Subcutaneous abdominal adipose tissue (tissue), 5 donors: ENCODE results near the gene NEK2.
"Not testable (repeated sequence)": the region's sequence is repeated elsewhere in the genome, so short reads cannot be mapped to it uniquely, and the experiment has no call there.

ENCODE experiments used
- H3K27ac ChIP-seq: one replicate; pipeline ENCODE4 v1.7.0; 2013; ENCODE audit warnings: low read depth, mild to moderate bottlenecking, inconsistent platforms, low read length, moderate library complexity
- H3K27me3 ChIP-seq, 5 donors: one replicate each; pipeline ENCODE4 v1.7.0; 2013; ENCODE audit warnings: low read length in 5 of 5, inconsistent platforms in 1 of 5; ENCODE audit not compliant: control insufficient read depth in 5 of 5, insufficient read depth in 4 of 5
- H3K36me3 ChIP-seq, 5 donors: one replicate each; pipeline ENCODE4 v1.7.0; 2013; ENCODE audit warnings: low read length in 5 of 5; ENCODE audit not compliant: control insufficient read depth in 5 of 5, insufficient read depth in 5 of 5
- H3K4me1 ChIP-seq, 5 donors: one replicate each; pipeline ENCODE4 v1.7.0; 2013; ENCODE audit warnings: low read length in 5 of 5, mild to moderate bottlenecking in 3 of 5, moderate library complexity in 1 of 5; ENCODE audit not compliant: control insufficient read depth in 5 of 5, insufficient read depth in 5 of 5
- H3K4me3 ChIP-seq, 5 donors: one replicate each; pipeline ENCODE4 v1.7.0; 2013; ENCODE audit warnings: low read length in 5 of 5, low read depth in 1 of 5
- H3K9ac ChIP-seq, 5 donors: one replicate each; pipeline ENCODE4 v1.7.0; 2013; ENCODE audit warnings: low read length in 5 of 5, mild to moderate bottlenecking in 4 of 5, moderate library complexity in 3 of 5
- H3K9me3 ChIP-seq, 5 donors: one replicate each; pipeline ENCODE4 v1.7.0; 2013; ENCODE audit warnings: low read length in 5 of 5; ENCODE audit not compliant: control insufficient read depth in 5 of 5
- donor health status: healthy.
- donor health status: healthy.
- donor health status: healthy.
- donor health status: healthy.
- donor health status: healthy.

Gene NEK2

DNA sequence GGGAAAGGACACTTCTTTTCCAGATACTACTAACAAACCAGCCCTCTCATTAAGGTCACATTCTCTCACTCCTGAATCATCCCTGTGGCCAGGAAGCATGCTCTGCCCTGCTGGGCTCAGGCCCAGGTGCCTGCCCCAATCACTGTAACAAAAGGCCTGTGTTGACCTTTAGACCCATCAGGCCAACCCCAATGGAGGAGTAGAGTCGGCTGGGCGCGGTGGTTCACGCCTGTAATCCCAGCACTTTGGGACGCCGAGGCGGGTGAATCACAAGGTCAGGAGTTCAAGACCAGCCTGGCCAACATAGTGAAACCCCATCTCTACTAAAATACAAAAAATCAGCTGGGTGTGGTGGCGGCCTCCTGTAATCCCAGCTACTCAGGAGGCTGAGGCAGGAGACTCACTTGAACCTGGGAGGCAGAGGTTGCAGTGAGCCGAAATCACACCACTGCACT lies 38.8 kb downstream of the NEK2 start:
- H3K36me3 ChIP-seq, H3K27me3 ChIP-seq, H3K9ac ChIP-seq, H3K4me3 ChIP-seq, H3K27ac ChIP-seq, H3K9me3 ChIP-seq: not testable (repeated sequence)
- peaks cover 0 to 20% (median 11%) of the 10 kb centered on the region in 5 donors for H3K4me1 ChIP-seq

GRCh38 chr1:211635597-211636205 lies 39.7 kb downstream of the NEK2 start:
- Histone ChIP-seq H3K9ac (no peak overlapping the region), H3K27ac (no peak overlapping the region), H3K9me3 (no peaks in the 10 kb centered on the region), H3K36me3 (no peaks in the 10 kb centered on the region), H3K4me3 (no peak overlapping the region), H3K27me3 (no peaks in the 10 kb centered on the region), H3K4me1 (peaks cover 0 to 26% (median 11%) of the 10 kb centered on the region in 5 donors)

DNA sequence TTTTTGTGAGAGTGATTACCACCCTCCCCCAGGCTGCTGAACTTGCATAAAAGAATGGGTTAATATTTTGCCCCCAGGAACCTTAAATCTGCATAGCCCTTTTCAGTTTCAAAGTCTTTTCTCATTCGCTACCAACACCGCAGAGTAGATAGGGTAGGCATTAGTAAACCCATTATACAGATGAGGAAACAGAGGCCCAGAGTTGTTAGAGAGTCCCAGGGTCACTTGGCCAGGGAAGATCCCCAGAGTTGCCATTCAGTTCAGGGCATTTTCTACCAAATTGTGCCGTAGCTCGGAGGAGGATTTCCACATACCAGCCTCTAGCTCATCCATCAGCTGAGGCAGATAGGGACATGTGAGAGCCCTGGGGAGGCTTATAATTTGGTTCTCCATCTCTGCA lies 40.5 kb downstream of the NEK2 start:
- no peaks in the 10 kb centered on the region for H3K9me3 ChIP-seq
- no peaks in the 10 kb centered on the region for H3K36me3 ChIP-seq
- H3K4me1 ChIP-seq: peaks cover 0 to 28% (median 11%) of the 10 kb centered on the region in 5 donors
- no peak overlapping the region for H3K27ac ChIP-seq
- H3K27me3 ChIP-seq: no peaks in the 10 kb centered on the region
- no peak overlapping the region for H3K4me3 ChIP-seq
- no peak overlapping the region for H3K9ac ChIP-seq

DNA sequence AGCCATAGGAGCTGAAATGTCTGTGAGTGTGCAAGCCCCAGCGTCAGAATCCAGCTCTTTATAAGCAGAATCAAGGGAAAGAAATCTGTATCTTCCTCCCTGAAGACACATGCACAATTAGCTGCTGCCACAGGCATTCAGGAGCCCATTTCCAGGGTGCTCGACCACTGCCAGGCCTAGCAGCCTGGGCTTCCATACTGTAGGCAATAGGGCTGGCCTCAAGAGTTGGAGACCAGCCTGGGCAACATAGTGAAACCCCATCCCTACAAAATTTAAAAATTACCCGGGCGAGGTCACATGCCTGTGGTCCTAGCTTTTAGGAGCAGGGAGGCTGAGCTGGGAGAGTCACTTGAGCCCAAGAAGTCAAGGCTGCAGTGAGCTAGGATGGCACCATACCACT lies 41.0 kb downstream of the NEK2 start:
- Histone ChIP-seq H3K9ac (no peak overlapping the region), H3K27me3 (no peaks in the 10 kb centered on the region), H3K27ac (no peak overlapping the region), H3K36me3 (no peaks in the 10 kb centered on the region), H3K4me3 (no peak overlapping the region), H3K4me1 (peaks cover 0 to 28% (median 11%) of the 10 kb centered on the region in 5 donors), H3K9me3 (no peaks in the 10 kb centered on the region)

GRCh38 chr1:211633524-211633846 lies 41.9 kb downstream of the NEK2 start:
- Histone ChIP-seq H3K27me3 (no peaks in the 10 kb centered on the region), H3K36me3 (no peaks in the 10 kb centered on the region), H3K9ac (no peak overlapping the region), H3K4me3 (no peak overlapping the region), H3K27ac (no peak overlapping the region), H3K9me3 (no peaks in the 10 kb centered on the region), H3K4me1 (peaks cover 0 to 23% (median 11%) of the 10 kb centered on the region in 5 donors)

DNA sequence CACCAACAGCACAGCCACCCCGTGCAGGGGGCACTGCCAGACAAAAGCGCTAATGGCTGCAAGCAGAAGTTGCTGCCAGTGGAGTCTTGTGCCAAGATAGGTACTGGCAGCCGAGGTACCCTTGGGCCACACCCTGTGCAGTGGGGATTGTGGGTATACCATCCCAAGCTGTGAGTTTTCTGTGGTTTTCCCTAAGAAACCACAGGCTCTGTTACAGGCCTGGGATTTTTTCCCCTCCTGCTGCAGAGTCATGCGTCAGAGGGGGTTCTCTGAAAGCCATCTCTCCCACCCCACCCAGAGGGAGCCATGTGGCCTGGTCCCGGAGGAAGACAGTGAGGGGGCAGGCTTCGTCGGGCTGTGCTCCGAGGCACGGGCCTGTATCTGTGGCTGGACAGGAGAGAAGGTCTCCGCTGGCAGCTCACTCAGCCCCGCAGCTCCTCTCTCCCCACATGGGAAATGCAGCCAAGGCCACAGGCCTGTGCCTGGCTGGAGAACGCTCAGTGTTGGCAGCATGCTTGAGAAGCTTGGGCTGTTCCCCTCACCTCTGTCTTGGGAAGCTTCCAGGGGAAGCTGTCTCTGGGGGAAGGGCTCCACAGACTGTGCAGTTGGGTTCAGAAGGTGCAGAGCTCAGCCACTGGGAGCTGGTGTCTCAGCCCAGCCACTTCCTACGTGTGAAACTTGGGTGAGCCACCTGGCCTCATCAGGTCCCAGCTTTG lies 42.5 kb downstream of the NEK2 start:
- no peaks in the 10 kb centered on the region for H3K9me3 ChIP-seq
- H3K27me3 ChIP-seq: no peaks in the 10 kb centered on the region
- H3K27ac ChIP-seq: no peak overlapping the region
- no peak overlapping the region for H3K9ac ChIP-seq
- H3K4me1 ChIP-seq: peaks cover 0 to 19% (median 11%) of the 10 kb centered on the region in 5 donors
- no peaks in the 10 kb centered on the region for H3K36me3 ChIP-seq
- H3K4me3 ChIP-seq: no peak overlapping the region

GRCh38 chr1:211632117-211632807 lies 43.2 kb downstream of the NEK2 start:
- H3K9ac ChIP-seq: no peak overlapping the region
- H3K27me3 ChIP-seq: no peaks in the 10 kb centered on the region
- no peaks in the 10 kb centered on the region for H3K9me3 ChIP-seq
- no peak overlapping the region for H3K4me3 ChIP-seq
- H3K36me3 ChIP-seq: no peaks in the 10 kb centered on the region
- peaks cover 0 to 19% (median 11%) of the 10 kb centered on the region in 5 donors for H3K4me1 ChIP-seq
- H3K27ac ChIP-seq: no peak overlapping the region

DNA sequence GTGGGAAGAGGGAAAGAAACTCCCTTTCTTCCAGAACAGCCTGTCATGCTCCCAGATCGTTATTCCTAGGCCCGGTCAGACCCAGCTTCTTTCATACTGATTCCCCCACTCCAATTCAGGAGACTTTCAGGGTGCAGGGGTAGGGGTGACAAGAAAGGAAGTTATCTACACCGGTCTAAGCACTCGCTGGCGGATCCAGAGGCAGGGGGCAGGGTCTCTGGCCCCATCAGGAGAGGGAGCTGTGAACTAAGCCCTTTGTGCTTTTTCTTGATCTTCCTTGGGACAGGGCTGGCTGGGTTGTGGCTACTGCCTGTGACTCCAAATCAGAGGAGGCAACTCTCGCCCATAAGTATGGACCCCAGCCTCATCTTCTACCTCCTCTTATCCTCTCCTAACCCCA lies 44.3 kb downstream of the NEK2 start:
- Histone ChIP-seq H3K27ac (no peak overlapping the region), H3K9ac (no peak overlapping the region), H3K4me1 (peaks cover 0 to 19% (median 11%) of the 10 kb centered on the region in 5 donors), H3K4me3 (no peak overlapping the region), H3K36me3 (no peaks in the 10 kb centered on the region), H3K27me3 (no peaks in the 10 kb centered on the region), H3K9me3 (no peaks in the 10 kb centered on the region)

GRCh38 chr1:211630236-211631081 lies 45.0 kb downstream of the NEK2 start:
- H3K4me1 ChIP-seq: peaks cover 0 to 19% (median 11%) of the 10 kb centered on the region in 5 donors
- H3K27ac ChIP-seq: no peak overlapping the region
- H3K9ac ChIP-seq: no peak overlapping the region

More at GRCh38 chr1:211630236-211631081, 45.0 kb downstream of the NEK2 start:
- Histone ChIP-seq H3K9me3 (no peaks in the 10 kb centered on the region), H3K27me3 (no peaks in the 10 kb centered on the region), H3K4me3 (no peak overlapping the region), H3K36me3 (no peaks in the 10 kb centered on the region)
